GM18861 (cell line): Measurements from ENCODE around the gene HSDL1.
A peak's percentile ranks its signal among the peaks of the same experiment; 100 is the strongest.

ENCODE experiments used
- ATAC-seq: cut with Tn5 transposase; IDR thresholded peaks from one replicate; pipeline ENCODE4 v1.9.1; 2021; ENCODE audit not compliant: unreplicated experiment

Gene HSDL1

DNA sequence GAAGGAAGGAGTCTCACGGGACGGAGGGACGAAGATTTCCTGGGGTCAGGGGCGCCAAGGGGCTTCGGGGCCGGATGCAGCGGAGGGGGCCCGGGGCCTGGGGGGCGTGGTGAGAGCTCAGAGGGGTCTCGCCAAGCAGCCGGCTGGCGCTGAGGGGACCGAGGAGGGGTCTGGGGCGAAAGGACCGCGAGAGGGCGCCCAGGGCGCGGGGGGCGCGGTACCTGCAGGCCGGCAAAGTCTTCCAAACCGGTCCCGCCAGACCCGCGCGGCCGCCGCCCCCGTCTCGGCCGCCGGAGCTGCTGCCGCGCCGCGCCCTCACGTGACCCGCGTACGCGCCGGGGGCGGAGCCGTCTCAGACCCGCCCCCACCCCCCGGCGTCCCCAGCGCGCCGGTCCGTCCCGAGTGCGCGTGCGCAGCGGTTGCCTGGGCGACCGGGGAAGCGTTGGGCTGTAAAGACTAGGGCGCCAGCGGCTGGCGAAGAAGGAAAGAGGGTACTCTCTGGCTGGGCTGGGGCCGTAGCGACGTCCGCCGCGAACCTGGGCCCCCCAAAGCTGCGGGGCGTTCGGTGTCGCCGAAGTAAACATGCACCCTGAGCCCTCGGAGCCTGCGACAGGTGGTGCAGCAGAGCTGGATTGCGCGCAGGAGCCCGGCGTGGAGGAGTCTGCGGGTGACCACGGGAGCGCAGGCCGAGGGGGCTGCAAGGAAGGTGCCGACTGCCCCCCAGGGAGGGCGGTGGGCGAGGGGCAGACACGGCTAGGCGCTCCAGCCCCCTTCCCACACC lies at the start of gene HSDL1, which contains the start of gene DNAAF1:
HSDL1 (minus strand) TSS at position 319 of the 781 bp plus-strand sequence. CDS start 13,856 bp downstream, outside the sequence.
DNAAF1 (plus strand) TSS at position 450 of the 781 bp plus-strand sequence; CDS start at position 583, 133 bp downstream.
- peak; percentile 70 for ATAC-seq

DNA sequence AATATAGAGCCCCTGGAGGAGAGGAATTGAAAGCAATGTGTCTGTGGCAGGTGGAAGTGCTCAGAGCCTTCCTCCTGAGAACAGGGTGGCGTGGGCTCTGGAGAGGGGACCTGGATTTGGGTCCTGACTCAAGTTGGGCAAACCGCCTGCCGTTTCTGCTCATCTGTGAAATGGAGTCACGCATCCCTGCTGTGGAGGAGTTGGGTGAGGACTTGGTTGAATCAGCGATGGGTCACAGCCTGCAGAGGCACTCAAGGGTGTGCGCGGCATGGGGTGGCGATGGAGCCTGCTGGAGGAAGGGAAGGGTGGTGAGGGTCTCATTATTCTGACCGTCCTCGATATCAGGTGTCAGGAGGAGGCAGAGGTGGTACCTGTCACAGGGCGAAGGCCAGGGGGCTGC lies 49.0 kb upstream of the HSDL1 start:
- no peak for ATAC-seq

DNA sequence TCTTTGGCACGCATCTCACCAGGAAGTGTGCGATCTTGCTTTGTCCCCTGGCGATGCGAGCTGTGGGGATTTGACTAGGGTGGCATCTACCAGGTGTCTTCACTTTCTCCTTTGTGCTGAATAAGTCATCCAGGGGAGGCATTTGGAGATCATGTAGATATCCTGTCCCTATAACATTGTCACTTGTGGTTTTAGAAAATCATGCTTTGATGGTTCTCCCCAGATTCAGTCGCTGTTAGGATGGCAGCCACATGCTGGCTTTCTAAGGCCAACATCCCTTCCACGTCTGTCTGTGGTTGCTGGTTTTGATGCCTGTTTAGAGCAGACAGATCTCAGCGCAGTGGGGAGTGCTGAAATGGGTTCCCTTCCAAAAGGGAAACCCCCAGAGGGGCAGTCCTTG lies 48.5 kb upstream of the HSDL1 start:
- ATAC-seq, result no peak

- ATAC-seq, result no peak
These were observed 46.5 kb upstream of the HSDL1 start for GRCh38 chr16:84191466-84191865.

GRCh38 chr16:84190731-84191388 lies 45.9 kb upstream of the HSDL1 start, which contains the start of gene ADAD2:
TSS of gene ADAD2 (plus strand) at chr16:84191157. CDS start at chr16:84191231, 74 bp downstream.
- ATAC-seq, result no peak

- ATAC-seq, result peak; percentile 91
These were observed 41.9 kb upstream of the HSDL1 start, which contains the start of gene TAF1C for GRCh38 chr16:84186685-84187437. TSS of gene TAF1C (minus strand) at chr16:84187057. CDS start at chr16:84184988, 2,069 bp downstream.

- no peak for ATAC-seq
These were observed 39.8 kb upstream of the HSDL1 start for GRCh38 chr16:84184775-84185174.

- no peak for ATAC-seq
These were observed 39.1 kb upstream of the HSDL1 start for GRCh38 chr16:84183911-84184591.

DNA sequence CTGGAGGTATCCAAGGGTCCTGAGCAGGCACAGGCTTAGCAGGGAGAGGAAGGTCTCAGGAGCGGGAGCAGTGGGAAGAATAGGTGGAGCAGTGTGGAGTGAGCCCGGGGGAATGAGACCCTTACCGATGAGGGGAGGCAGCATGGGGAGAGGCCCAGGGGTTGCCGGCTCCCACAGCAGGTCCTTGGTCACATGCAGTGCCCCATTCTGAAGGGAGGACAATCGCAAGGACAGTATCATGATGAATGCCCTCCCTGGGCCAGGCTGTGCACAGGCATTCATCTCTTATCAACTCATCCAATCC lies 38.5 kb upstream of the HSDL1 start:
- ATAC-seq, result no peak

GRCh38 chr16:84182680-84183571 lies 37.9 kb upstream of the HSDL1 start:
- ATAC-seq, result no peak

- no peak for ATAC-seq
These were observed 37.1 kb upstream of the HSDL1 start for GRCh38 chr16:84182104-84182503.

GRCh38 chr16:84181144-84181915 lies 36.4 kb upstream of the HSDL1 start:
- ATAC-seq, result no peak

DNA sequence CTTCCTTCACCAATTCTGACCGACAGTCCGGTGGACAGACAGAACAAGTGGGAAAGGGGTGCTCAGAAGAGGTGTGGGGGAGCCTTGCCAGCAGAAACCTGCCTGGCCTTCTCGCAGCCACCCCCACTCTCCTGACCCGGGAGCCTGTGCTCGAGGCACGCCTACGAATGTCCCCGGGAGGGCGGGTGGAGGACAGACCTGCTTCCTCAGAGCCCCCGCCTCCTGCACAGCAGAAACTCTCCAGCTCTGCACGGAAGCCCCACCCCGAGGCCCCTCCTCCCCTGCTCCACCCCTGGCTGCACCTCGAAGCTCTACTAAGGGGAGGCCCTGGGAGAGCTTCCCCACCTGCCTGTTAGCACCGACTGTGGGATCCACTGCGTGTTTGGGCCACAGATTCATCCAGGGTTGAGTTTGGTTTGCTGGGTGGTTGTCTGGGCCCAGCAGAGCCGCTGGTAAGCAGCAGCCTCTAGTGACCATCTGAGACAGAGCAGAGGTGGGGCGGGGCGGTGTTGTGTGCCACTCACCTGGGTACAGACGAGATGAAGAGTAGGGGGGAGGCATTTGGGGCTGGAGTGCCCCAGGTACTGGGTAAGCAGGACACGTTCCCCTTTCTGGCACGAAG lies 35.7 kb upstream of the HSDL1 start:
- no peak for ATAC-seq

DNA sequence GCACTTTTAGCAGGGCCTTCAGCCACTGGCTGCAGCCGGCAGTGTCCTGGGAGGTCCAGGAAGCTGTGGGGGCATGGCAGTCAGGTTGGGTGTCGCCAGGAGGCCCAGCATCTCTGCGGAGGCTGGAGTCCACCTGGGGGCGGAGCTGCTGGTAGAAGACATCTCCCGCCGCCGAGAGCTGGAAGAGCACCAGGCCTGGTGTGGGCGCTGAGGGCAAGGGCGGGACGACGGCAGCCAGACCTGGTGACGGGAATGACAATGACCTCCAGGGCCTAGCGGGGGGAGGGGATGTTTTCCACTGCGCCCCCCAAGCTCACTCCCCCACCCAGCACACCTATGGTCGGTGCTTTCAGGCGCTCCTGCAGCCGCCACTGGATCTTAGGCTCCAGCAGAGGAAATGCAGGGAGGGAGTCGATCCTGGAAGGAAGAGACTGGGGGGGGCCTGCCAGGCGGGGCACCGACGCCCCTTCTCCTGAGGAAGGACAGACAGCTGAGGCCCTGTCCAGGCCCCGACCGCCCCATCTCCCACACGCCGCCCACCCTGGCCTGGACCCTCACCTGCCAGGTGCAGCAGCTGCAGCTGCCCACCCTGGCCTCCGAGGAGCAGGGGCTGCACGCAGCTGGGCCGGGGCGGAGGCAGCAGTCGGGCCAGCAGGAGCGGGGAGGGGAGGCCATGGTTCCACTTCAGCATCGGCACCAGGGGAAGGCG lies 34.8 kb upstream of the HSDL1 start:
- ATAC-seq, result no peak

DNA sequence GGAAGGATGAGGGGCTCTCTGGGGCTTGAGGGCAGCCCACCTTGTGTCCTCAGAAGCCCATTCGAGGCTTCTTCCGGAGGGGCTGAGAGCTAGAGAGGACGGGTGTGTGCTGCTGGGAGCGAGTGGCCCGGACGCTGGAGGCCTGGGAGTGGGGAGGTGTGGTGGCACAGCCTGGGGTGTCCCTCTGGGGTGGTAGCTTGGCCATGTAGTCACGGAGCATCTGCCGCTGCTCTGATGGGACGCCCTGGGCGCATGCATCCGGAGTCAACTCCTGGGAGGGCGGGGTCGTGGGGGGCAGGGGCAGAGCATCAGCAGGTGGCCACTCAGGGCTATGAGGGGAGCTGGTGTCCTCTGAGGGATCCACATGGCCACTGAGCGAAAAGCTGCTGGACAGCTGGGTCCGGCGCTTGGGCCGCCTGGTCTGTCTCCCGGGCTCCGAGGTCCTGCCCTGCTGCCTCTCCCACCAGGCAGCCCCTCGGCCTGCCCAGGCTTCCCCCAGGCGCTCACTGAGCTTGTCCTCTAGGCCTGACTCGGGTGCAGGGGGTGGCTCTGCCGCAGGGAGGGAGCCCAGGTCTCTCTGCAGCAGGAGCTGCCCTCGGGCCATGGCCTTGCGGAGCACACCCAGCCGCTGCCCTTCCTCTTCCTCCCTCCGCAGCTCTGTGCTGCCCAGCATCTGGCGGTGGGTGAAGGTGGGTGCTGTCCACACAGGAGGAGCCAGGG lies 34.1 kb upstream of the HSDL1 start:
- ATAC-seq, result no peak

DNA sequence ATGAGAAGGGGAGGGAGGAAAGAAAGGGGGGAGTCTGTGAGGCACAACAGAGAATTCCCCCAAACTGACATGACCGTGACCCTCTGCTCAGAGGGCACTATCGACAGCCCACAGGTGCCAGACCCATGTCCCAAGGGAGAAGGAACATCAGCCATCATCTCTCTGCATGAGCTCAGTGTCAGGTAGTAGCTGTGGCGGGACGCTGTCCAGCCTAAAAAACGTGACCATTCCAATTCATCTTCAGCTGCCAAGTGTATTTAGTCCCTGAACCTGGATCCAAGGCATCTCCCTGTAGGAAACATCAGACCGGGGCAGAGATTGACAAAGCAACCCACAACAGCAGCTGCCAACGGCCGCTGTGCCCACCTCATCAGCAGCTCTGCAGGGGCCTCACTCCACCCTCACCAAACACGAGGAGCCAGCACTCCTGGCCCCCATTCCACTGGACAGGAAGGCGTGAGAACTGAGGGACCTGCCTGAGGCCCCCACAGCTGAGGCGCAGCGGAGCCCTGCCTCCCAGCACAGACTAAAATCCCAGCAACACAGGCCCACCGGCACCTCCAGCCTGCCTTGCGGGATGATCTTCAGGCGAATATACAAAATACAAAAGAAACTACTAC lies 33.3 kb upstream of the HSDL1 start:
- ATAC-seq, result no peak

- no peak for ATAC-seq
These were observed 32.7 kb upstream of the HSDL1 start for GRCh38 chr16:84177741-84178073.
